HepG2 (cell line): Measurements from ENCODE around the gene NMNAT3.

ENCODE experiments used
- NR3C1 ChIP-seq: sonication (generic); formaldehyde crosslinking; IDR thresholded peaks from 2 replicates; pipeline ENCODE4 v1.4.0; 2020; ENCODE audit warnings: missing genetic modification reagents
- ZNF138 ChIP-seq: sonication (generic); formaldehyde crosslinking; IDR thresholded peaks from 2 replicates; pipeline ENCODE4 v1.5.0; 2020; ENCODE audit warnings: mild to moderate bottlenecking, low read depth, missing genetic modification reagents
- ZNF274 ChIP-seq: sonication (generic); formaldehyde crosslinking; IDR thresholded peaks from 2 replicates; pipeline ENCODE4 v1.5.1; 2020; ENCODE audit warnings: mild to moderate bottlenecking, missing genetic modification reagents
- ZNF501 ChIP-seq: sonication (generic); formaldehyde crosslinking; IDR thresholded peaks from 2 replicates; pipeline ENCODE4 v1.5.1; 2020; ENCODE audit warnings: mild to moderate bottlenecking, moderate library complexity, missing genetic modification reagents
- TF ChIP-seq, protein P1 (sequence below): sonication (generic); formaldehyde crosslinking; IDR thresholded peaks from 2 replicates; pipeline ENCODE4 v1.5.0; 2020; ENCODE audit warnings: mild to moderate bottlenecking, missing genetic modification reagents, moderate library complexity

DNA sequence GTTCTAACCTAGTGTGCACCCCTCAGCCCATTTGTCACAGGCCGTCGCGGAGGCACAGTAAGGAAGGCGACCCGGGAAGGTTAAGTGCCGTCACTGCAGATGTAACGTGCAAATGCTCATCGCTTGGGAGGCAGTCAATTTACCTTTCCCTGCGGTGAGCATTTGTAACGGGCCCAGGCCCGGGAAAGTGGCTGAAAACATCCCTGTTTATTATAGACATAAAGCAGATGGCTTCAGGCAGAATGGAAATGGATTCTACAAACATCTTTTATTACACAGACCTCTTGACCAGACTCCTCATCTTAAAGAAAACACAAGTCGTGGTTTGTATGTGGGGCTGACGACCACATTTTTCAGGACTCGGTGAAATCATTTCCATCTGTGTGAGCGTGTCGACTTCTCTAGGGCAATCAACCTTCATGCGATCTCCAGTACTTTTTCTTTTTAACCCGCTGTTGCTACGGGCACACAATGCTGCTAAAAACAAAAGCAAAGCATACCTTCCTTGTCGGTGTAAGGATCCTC, 43.6 kb downstream of the NMNAT3 start:
- TF ChIP-seq ZNF138 (CRISPR knock-in tag) (no peak), ZNF274 (no peak), ZNF501 (CRISPR knock-in tag) (no peak), NR3C1 (CRISPR knock-in tag) (no peak)
- TF ChIP-seq, protein P1, sequence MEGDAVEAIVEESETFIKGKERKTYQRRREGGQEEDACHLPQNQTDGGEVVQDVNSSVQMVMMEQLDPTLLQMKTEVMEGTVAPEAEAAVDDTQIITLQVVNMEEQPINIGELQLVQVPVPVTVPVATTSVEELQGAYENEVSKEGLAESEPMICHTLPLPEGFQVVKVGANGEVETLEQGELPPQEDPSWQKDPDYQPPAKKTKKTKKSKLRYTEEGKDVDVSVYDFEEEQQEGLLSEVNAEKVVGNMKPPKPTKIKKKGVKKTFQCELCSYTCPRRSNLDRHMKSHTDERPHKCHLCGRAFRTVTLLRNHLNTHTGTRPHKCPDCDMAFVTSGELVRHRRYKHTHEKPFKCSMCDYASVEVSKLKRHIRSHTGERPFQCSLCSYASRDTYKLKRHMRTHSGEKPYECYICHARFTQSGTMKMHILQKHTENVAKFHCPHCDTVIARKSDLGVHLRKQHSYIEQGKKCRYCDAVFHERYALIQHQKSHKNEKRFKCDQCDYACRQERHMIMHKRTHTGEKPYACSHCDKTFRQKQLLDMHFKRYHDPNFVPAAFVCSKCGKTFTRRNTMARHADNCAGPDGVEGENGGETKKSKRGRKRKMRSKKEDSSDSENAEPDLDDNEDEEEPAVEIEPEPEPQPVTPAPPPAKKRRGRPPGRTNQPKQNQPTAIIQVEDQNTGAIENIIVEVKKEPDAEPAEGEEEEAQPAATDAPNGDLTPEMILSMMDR: no peak
